Liver (tissue), 2 donors: ENCODE results near the gene ENTPD8.

Source experiments
- CTCF ChIP-seq: fragments of 150-350 bp; IDR thresholded peaks from 2 replicates; pipeline ENCODE4 v1.5.1; 2017; ENCODE audit warnings: improper control_type of control experiment, low read depth, low read length; ENCODE audit not compliant: missing input control
- YY1 ChIP-seq: IDR thresholded peaks from 2 replicates; pipeline ENCODE4 v1.6.1; 2016; ENCODE audit warnings: antibody characterized with exemption, mild to moderate bottlenecking
- donor health status: healthy.

- no peak for TF ChIP-seq CTCF
- TF ChIP-seq YY1, result no peak
Observed at GRCh38 chr9:137456061-137456863, 15.1 kb upstream of the ENTPD8 start.
